Mononuclear cell (primary cell): Measurements from ENCODE around the gene ELFN2. TPM values are rescaled to one million over a fixed set of nuclear protein-coding genes. Genes with fewer than 3 reads are reported as not detected.

Source experiments
- H3K27me3 ChIP-seq: 2 replicates; pipeline ENCODE4 v1.6.0; 2011; ENCODE audit warnings: low read length, control low read depth; ENCODE audit not compliant: insufficient read depth
- H3K4me1 ChIP-seq: 2 replicates; pipeline ENCODE4 v1.5.1; 2011; ENCODE audit warnings: mild to moderate bottlenecking, low read length, control low read depth; ENCODE audit not compliant: insufficient read depth
- H3K4me3 ChIP-seq: 2 replicates; pipeline ENCODE4 v1.5.1; 2011; ENCODE audit warnings: mild to moderate bottlenecking, low read length, moderate library complexity
- H3K9me3 ChIP-seq: 2 replicates; pipeline ENCODE4 v1.5.1; 2011; ENCODE audit warnings: low read depth, mild to moderate bottlenecking, control low read depth, low read length
- total RNA-seq: library from RNA; depleted of rRNA; stranded (reverse); fragments of >200 nt; gene quantifications from one replicate; pipeline ENCODE4 v1.2.3, GENCODE V29; 2012

ELFN2 gene
- total RNA-seq, 1 donor, result under 0.01 TPM

DNA sequence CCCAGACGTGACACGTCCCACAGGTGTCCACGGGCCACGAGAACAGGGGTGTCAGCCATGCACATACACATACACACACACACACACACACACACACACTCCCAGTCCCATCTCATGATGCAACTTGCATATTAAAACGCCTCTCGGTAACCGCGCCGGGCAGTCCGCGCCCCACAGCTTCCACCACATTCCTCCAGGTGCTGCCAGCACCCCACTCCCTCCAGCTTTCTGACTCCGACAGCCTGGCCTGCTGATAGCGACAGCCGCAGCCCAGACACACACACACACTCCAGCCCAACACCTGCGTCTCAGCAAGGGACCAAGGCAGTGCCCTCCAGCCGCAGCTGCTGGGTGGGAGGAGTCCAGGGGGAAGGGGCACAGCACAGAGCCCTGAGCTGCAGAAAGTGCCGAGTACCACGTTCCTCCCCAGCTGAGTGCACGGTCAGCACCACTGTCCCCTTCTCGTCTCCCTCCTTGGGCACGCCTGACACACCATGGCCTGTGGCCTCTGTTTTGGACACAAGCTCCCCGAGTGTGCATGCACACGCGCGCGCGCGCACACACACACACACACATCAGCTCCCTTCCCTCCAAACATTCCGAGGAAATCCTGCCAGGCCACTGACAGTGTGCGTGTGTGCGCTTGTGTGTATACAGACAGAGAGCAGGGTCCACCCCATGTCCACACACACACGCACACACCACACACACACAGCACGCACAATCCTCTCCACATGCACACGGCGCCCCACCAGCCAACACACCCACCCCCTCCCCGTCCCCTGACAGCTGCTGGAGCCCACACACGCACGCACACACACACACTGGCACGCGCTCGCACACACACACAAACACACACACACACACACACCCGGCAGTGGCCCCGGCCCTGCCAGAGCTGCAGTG is 1.2 kb downstream of the ELFN2 start:
- Histone ChIP-seq H3K9me3 (no peaks in the 10 kb centered on the region), H3K27me3 (peaks cover 44% of the 10 kb centered on the region), H3K4me1 (peaks cover 9% of the 10 kb centered on the region), H3K4me3 (no peak overlapping the region)

DNA sequence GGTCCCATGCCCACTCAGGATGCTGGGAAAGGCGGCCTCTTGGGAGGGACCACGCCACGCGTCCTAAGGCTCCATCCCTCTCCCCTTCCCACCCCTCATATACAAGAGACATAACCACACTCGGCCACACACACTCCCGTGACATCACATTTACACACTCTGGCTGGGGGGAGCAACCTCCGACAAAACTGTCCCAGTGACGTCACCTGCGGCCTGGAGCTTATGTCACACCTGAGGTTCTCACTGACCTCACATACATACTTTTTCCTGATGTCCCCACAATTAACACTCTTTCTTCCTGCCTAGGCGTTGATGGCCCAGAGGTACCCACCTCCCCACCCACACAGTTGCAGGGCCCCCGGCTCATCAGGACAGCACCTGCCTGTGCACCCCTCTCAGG is 1.9 kb downstream of the ELFN2 start:
- Histone ChIP-seq H3K4me1 (peaks cover 16% of the 10 kb centered on the region), H3K4me3 (no peak overlapping the region), H3K9me3 (no peaks in the 10 kb centered on the region), H3K27me3 (peaks cover 46% of the 10 kb centered on the region)

DNA sequence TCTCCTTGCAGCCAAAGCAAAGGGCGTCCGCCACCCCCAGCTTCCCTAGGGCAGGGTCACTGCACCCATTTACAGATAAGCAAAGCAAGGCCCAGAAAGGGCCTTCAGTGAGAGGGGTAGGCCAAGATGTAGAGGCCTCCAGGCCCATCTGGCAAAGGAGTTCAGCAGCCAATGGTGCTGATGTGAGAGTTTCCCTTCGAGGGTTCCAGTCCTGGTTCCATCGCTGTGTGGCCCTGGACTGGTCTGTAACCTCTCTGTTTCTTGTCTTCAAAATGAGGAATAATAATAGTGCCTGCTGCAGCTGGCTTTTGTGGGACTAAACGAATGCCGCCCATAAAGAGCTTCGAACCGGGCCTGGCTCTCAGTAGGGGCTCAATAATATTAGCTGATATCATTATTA is 4.0 kb downstream of the ELFN2 start:
- H3K9me3 ChIP-seq, result no peaks in the 10 kb centered on the region
- peaks cover 38% of the 10 kb centered on the region for H3K27me3 ChIP-seq
- H3K4me3 ChIP-seq, result no peak overlapping the region
- peaks cover 21% of the 10 kb centered on the region for H3K4me1 ChIP-seq

DNA sequence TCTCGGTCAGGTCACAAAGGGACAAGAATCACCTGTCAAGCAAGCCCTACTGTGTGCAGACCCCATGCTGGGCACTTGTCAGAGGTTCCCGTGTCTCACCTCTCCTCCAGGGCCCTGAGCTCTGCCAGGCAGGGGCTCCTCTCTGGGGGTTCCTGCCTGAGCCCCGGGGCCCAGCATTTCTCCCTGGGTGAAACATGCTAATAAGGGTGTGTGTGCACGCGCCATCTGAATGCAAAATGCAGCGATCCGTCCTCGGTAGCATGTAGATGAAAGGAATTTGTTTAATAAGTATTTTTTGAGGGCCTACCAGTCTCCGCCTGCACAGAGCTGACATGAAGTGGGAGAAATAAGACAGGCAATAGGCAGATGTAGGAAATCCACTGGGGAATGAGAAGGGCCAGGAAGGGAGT is 5.8 kb downstream of the ELFN2 start:
- Histone ChIP-seq H3K27me3 (peaks cover 37% of the 10 kb centered on the region), H3K4me1 (peaks cover 28% of the 10 kb centered on the region), H3K9me3 (no peaks in the 10 kb centered on the region), H3K4me3 (no peak overlapping the region)

DNA sequence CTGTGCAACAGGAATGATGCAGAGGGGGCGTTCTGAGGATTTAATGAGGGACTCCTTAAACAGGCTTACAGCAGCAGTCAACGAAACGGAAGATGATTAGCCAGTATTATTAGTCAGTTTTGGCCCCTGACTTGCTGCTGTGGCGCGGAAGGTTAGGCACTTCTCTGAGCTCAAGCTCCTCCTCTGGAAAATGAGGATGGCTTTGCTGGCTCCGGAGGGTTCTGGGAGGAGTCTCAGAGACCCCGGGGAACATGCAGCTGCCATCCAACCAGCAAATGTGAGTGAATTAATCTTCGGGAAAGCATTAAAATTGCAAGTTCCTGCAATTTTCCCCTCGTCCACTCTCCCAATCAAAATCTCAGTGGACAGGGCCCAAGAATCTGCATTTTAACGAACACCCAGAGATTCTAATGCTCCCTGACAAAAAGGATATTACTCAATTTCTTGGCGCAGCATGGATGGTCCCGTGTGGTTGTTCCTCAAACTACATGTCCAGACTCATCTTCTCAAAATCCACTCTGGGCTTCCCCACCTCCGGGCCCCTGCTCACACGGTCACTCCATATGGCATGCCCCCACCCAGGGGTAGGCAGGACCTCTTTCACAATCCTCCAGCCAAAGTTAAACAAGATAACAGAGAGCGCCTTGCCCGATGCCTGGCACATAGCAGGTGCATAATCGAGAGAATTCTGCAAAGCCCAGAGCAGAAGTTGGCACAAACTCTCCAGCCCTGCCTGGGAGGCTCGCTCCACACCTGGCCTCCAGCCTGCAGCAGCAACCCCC is 6.4 kb downstream of the ELFN2 start:
- no peak overlapping the region for H3K4me3 ChIP-seq
- peaks cover 34% of the 10 kb centered on the region for H3K4me1 ChIP-seq
- H3K9me3 ChIP-seq, result no peaks in the 10 kb centered on the region
- peaks cover 32% of the 10 kb centered on the region for H3K27me3 ChIP-seq

DNA sequence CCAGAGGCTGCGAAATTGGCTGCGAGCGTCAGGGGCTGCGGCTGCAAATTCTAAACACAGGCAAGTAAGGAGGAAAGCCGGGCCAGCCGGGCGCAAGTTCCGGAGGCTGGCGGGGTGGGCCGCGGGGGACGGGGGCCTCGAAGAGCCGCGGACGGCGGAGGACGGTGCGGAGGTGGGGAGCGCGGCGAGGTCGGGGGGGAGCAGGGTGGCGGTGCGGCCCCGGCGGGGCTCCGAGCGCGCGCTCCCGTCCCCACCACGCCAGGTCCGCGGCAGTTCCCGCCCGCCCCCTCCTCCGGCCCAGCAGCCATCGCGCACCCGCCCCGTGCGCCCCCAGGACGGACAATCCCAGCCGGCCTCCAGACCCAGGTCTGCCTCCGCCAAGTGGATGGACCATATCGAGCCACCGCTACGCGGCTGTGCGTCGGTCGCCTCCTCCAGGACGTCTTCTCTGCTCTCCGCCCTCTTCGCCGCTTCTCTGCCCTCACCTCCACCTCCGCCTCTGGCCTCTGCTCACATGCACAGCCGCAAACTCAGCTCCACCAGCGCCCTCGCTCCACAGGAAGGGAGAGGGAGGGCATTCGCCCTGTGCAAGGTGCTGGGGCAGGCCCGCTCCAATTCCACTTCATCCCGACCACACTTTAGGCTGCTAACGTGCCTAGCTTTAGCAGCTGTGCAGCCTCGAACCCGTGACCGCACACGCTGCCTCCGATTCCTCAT is 7.2 kb downstream of the ELFN2 start:
- Histone ChIP-seq H3K9me3 (no peaks in the 10 kb centered on the region), H3K4me3 (no peak overlapping the region), H3K27me3 (peaks cover 26% of the 10 kb centered on the region), H3K4me1 (peaks cover 35% of the 10 kb centered on the region)

DNA sequence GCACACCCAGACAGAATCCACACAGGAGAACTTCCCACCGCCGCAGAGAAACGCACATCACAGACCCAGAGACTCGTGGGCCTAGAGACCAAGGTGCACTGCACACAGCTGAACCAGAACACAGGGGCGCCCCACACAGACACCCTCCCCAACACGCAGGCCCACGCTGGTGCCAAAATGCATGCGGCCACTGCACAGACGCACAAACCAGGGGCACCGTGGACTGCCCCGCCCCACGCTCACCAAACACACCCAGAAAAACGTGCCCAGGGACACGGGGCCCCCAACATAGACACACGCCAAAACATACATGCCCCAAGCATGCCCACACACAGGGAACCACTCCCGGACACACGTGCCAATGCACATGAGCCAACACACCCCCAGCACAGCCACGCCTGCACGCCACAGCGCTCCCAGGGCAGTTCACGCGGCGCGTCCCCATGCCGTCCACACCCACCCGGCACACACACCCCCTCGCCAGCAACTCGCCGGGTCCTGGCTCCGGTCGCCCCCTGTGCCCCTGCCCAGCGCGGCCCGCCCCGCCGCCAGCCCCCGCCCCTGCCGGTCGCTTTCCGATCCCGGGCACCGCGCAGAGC is 7.8 kb downstream of the ELFN2 start:
- Histone ChIP-seq H3K4me3 (no peak overlapping the region), H3K27me3 (peaks cover 24% of the 10 kb centered on the region)

DNA sequence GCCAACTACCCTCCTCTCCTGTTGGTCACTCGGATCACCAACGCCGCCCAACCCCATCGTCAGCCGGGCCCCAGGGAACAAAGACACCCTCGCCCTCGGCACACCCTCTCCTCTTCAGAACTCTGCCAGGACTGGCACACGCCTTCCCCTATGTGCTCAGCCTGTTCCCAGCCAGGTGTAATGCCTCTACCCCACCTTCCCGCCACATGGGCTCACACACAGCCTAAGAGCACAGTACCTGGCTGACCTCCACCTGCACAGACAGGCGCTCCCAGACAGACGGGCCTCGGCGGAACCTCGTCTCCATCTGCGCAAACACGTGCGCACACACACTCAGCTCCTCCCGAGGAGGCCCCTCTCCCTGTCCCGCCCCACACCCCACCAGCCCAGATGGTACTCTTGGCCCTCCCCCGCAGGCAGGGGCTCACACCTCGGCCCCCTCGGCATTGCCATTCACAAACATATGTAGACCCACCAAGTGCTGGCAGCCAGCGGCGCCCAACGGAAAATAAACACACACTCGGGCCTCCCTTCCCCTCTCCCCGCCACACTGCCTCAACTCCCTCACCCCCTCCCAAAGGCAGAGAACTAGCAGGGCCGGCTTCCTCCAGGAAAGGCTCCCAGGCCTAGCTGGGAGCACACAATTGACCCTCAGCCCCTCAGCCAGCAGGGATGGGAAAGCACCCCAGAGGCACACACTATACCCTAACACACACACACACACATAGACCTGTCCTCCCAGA is 8.5 kb downstream of the ELFN2 start:
- H3K4me3 ChIP-seq, result no peak overlapping the region
- H3K4me1 ChIP-seq, result peaks cover 35% of the 10 kb centered on the region
- peaks cover 24% of the 10 kb centered on the region for H3K27me3 ChIP-seq
- H3K9me3 ChIP-seq, result no peaks in the 10 kb centered on the region

More for the DNA sequence above, 7.8 kb downstream of the ELFN2 start:
- H3K9me3 ChIP-seq, result no peaks in the 10 kb centered on the region
- peaks cover 35% of the 10 kb centered on the region for H3K4me1 ChIP-seq

DNA sequence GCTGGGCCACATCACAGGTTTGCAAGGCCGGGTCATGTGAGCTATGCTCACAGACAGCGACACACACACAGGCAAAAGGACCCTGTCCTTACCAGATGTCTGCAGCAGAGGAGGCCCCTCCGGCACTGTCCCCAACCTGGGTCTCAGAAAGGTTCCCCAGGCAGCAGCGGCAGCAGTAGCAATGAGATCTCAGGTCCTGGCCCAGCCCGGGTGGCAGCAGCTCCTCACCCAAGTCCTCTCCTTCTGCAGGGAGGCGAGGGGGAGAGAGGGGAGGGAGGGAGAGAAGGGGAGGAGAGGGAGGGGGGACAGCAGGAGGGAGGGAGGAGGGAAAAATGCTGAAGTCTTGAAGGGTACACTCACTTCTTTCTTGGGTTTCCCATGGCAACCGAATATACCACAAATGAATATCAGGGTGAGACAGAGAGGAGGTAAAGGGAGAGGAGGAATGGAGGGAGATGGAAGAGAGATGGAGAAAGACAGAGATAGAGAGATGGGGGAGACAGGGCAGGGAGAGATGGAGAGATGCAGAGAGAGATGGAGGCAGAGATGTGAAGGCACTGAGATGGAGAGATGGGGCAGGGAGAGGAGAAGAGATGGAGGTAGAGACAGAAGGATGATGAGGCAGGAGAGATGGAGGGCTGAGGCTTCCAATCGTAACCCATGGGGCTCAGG is 9.5 kb downstream of the ELFN2 start:
- no peaks in the 10 kb centered on the region for H3K9me3 ChIP-seq
- H3K4me1 ChIP-seq, result peaks cover 35% of the 10 kb centered on the region
- H3K4me3 ChIP-seq, result no peak overlapping the region
- H3K27me3 ChIP-seq, result peaks cover 24% of the 10 kb centered on the region

DNA sequence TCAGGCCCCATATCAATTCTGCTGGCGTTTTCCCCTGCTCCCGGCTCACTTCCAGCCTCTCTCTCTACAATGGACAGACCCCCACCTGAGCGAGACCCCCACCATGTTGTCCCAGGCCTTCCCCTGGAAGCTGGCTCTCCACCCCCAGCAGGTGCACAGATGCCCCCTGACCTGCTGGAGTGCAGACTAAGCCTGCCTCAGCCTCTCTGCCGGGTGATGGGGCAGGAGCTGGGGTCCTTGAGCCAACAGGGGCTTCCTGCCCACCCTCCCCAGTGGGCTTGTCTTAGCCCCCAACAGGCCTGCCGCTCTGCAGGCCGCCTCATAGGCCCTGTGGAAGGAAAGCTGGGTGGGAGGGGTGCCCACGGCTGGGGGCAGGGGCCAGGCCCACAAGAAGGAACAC is 10.0 kb downstream of the ELFN2 start:
- peaks cover 40% of the 10 kb centered on the region for H3K4me1 ChIP-seq
- no peak overlapping the region for H3K4me3 ChIP-seq
- no peaks in the 10 kb centered on the region for H3K9me3 ChIP-seq
- peaks cover 24% of the 10 kb centered on the region for H3K27me3 ChIP-seq

DNA sequence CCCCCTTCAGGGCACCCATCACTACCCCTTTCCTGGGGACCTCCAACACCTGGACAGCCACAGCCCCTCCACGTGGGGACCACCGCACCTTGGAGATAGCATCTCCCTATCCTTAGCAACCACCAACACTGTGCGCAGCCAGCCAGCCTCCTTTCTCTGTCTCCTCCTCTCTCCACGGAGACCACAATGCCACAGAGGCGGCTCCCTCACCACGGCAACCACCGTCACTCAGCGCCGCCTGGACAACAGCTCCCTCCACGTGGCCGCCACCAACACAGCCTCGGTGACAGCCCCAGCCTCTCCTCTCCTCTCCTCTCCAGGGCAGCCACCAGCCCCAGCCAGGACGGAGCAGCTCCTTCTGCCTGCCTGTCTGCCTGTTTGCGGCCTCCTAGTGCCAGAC is 10.5 kb downstream of the ELFN2 start:
- H3K9me3 ChIP-seq, result no peaks in the 10 kb centered on the region
- H3K4me3 ChIP-seq, result no peak overlapping the region
- peaks cover 21% of the 10 kb centered on the region for H3K27me3 ChIP-seq
- peaks cover 40% of the 10 kb centered on the region for H3K4me1 ChIP-seq

DNA sequence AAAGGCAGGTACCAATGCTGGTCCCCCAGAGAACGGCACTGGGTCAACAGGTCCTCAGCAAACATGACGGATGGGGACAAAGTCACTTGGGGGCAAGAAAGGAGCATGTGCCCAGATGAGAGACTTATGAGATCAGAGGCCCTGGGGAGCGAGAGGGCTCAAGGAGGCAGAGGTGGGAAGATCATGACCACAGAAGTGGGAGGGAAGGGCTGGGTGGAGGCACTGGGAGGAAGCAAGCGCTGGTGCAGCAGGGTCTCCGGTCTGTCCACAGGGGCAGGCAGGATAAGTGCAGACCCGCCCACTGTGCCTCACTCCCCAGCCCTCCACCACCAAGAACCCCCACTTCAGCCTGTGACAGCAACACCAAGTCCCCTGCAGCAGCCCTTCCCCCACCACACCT is 10.9 kb downstream of the ELFN2 start:
- H3K27me3 ChIP-seq, result peaks cover 21% of the 10 kb centered on the region

DNA sequence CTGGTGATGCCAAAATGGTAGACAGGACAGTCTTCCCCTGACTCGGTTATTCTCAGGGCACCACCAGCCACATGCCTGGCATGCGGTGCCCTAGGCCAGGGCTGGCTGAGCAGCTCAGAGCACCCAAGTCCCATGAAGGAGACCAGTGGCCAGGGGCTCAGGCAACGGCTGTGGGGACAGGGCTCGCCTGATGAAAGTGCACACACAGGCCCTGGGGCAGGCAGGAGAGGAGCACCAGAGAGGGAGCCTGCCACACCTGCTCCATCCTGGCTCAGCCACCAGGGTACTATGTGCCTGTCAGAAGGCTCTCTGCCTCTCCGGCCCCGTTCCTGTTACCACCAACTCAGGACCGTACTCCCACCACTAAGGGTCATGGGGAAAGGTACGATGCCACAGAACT is 12.1 kb downstream of the ELFN2 start:
- H3K27me3 ChIP-seq, result peaks cover 10% of the 10 kb centered on the region
- H3K4me3 ChIP-seq, result no peak overlapping the region
- H3K4me1 ChIP-seq, result peaks cover 36% of the 10 kb centered on the region
- no peaks in the 10 kb centered on the region for H3K9me3 ChIP-seq

More for the DNA sequence above, 10.9 kb downstream of the ELFN2 start:
- peaks cover 38% of the 10 kb centered on the region for H3K4me1 ChIP-seq
- no peak overlapping the region for H3K4me3 ChIP-seq
- no peaks in the 10 kb centered on the region for H3K9me3 ChIP-seq

DNA sequence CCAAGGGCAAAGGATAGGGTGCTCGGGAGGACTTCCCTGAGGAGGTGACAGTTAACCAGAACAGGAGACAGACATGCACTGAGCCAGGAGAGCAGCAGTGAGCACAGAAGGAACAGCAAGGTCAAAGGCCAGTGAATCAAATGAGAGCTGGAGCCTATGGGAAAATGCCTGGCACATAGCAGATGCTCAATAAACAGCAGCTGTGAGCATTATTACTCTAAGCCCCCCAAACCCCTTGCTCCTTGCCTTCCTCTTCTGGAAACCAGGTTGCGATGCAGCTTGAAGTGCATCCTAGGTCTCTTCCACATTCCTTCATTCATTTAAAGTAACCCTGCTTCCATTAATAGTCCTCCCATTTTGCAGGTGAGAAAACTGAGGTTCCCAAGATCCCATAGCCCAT is 13.0 kb downstream of the ELFN2 start:
- Histone ChIP-seq H3K4me1 (peaks cover 38% of the 10 kb centered on the region), H3K9me3 (no peaks in the 10 kb centered on the region), H3K27me3 (peaks cover 8% of the 10 kb centered on the region), H3K4me3 (no peak overlapping the region)
